Stimulated activated CD4-positive, alpha-beta T cell treated with anti-CD3 and anti-CD28 coated beads, Interleukin-2, amount 100 ng/mL, for 24 hours (primary cell): ENCODE measurements around the gene DNAL1.

Experiments
- DNase-seq, 2 donors: peaks; one replicate each; pipeline ENCODE4 v3.0.0-alpha.2; 2020

Gene DNAL1

DNA sequence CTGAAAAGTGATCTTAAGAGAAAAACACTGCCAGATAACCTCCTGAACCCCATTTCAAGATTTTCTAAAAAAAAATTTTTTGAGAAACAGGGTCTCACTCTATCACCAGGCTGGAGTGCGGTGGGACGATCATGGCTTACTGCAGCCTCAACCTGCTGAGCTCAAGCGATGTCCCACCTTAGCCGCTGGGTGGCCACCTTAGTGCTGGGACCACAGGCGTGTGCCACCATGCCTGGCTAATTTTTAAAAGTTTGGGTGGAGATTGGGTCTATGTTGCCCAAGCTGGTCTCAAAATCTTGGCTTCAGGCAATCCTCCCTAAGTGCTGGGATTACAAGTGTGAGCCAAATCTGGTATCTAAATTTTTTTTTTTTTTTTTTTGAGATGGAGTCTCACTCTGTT lies 66.0 kb downstream of the DNAL1 start:
- no peak for DNase-seq

DNA sequence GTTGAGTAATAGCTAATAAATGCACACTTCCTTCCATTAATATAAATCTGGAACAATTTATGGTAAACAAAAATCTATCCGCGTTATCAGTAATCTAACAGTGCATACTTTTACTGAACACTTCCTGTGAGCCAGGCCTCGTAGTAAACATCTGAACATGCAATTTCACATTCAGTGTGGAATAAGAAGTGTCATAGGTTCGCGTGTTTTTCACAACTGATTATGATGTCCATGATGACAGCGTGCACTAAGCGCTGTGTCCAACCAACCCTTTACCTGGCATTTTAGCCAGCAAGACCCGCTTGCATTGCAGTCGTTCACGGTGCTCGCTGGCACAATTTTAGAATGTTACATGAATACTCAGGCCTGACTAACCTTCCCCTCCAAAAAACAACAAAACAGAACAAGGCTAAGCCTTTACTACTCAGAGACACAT lies 67.3 kb downstream of the DNAL1 start:
- DNase-seq, result peak in 1 of 2 donors; percentile 20

DNA sequence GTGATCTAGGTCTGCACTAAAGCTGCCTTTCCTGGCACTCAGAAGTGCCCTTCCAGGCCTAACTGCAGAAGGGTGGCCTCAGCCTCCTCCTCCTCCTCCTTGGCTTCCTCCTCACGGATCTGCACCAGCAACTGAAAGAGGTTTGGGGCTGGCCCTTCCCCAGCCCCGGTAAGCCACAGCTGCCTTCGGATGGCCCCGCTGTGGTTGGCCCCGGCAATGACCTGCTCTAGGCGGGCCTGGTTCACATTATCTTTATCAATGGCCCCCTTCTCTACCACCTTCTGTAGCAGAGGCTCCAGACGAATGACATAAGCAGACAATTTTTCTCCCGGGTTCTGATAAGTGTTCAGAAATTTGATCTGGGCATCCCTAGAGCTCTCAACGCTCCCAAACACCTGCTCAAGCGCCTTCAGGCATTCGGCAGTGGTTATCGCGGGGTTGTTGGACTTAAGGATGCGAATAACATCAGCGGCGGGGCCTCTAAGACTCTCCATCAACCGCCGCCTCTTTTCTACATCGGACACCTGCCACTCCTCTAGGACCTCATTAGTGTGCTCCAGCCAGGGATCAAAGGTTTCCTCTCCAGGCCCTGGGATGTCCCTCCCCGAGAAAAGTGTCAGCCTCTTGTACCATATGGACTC lies 67.9 kb downstream of the DNAL1 start:
- peak; percentile 48 to 61 for DNase-seq

DNA sequence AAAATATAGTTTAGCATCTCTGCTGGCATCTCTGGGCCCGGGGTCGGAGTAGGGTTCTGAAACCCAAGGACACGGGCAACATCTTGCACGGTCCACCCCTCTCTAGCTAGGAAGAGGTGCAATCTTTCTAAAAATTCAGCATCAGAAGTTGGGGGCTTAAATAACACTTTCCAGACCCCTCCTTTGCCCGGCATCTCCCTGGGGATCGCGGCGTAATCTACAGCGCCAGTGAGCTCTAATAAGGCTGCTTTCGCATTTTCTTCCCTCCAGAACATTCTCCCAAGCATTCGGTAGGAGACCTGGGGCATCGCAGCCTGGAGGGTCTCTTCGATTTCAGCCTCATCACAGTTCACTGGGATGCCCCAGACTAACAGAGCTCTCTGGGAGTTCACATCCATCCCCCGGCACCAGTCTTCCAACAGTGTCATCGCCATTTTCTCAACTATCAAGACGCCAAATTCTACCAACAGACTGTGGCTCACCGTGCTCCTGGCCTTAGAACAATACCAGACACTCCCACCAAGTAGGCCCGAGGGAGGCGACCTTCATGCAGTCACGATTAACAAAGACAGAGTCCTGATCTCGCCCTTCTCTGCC lies 68.5 kb downstream of the DNAL1 start:
- DNase-seq, result no peak

DNA sequence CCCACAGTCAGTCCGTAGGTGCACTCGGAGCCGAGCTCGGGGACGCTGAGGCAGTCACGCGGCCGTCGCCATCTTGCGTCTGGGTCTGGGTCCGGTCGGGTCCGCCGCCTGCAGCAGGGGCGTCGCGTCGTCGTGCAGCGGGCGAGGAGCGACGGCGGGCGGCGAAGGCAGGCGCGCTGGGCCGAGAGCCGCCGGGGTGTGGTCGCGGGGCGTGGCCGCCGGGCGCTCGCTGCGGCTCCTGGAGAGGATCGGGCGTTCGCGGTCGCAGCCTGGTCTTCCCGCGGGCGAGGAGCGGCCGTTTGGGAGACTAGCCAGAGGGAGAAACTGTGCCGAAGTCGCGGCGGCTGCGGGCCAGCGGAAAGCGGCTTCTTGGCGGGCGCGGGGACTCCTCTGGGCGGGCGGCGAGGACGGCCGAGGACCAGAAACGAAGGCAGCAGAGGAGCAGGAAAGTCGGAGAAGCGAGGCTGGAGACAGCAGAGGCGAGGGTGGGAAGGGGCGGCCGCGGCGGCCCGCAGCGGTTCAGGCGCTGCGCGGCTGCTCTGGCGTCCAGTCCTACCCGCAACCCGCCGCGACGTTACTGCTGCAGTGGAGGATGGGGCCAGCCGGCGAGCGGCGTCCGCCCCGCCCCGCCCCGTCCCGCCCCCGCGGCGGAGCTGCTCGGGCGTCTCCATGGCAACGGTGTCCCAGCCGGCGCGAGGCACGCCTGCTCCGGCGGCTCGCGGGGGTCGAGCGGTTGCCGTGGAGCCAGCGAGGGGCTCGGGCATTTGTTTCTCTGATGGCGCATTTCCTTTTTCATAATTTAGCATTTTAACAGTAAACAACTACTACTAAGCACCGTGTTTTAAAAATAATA lies 69.2 kb downstream of the DNAL1 start, which contains the start of gene PNMA1:
Gene PNMA1 (minus strand): TSS at position 582 of the 853 bp plus-strand sequence. CDS start 745 bp downstream, outside the sequence.
- DNase-seq, result peak; percentile 87 to 90

DNA sequence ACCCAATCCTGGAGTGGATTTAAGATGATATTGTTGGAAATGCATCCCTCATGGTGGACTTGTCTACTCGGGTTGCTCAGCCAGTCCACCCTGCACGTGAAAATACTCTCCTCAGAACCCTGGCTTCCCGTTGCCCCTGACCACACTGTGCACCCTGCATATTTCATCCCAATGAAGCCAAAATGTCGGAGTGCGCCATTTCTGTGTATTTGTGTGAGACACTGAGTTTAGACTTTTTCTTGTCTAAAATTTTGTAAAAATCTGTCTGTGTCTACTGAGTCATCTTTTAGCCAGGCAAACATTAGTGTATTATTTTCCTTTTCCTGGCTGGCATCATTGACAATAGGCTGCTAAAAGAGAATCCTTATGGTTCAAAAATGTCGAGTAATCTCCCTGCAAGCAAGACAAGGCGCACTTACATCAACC lies 69.9 kb downstream of the DNAL1 start:
- DNase-seq, result no peak

DNA sequence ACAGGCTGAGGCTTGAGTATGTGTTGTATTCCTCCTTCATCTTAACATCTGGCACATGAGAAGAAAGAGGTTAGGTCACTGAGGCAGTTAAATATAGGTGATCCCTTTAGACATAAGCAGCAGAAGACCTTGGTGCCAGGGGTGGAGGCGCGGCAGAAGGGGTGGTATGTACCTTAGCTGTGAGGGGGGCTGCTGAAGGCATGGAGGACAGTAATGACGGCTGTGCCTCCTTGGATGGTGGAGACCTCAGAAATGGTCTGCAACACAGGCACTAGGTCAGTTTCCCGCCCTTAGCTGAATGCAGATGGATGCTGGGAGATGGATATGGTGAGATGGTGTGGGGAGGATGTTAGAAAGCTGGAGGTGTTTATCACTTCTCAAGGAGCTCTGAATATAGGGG lies 70.9 kb downstream of the DNAL1 start:
- no peak for DNase-seq

DNA sequence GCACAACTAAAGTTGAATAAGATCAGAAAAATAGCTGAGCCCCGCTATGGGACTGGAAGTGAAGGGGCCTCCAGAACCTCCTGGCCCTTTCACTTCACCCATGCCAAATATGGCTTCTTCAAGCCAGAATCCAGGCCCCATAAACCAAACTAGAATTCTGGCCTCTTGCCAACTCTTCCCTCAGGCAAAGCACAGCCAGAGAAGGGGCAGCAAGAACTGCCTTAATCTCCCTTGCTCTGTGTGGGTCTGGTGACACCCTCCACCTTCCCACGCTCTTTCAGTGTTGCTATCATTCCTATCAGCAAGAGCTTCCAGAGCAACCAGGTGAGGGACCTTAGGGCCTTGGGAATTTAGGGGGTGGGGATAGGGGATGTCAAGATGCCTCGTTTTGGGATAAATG lies 72.5 kb downstream of the DNAL1 start:
- no peak for DNase-seq

DNA sequence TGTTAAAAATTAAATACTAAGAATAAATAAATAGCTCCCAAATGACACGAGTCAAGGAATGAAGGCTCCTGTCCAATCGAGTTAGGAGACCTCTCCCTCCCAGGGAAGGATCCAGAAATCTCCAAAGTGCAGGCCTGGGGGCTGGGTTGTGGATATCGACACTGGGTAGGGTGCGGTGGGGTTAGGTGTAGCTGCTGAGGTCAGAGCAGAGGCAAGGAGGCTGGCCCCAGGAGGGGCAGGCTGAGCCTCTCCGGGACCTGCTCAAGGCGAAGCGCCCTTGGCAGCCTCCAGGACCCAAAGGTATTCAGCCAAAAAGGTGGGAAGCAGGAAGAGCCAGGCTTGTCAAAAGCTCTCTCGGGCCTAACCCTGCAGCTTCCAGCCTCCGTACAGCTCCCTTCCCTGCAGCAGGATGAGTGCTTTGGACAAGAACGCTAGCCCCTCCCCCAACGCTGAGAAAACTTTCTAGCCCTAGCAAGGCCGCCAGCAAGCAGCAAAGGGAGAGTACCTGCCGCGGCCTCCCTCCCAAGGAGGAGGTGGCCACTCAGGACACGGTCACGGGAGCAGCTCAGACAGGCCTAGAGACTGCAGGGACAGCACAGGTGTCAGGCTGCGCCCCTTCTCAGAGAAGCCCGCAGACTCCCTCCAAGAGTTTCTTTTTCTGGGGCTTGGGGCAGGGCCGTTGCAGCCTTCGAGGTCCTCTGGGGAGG lies 73.1 kb downstream of the DNAL1 start:
- DNase-seq, result no peak

DNA sequence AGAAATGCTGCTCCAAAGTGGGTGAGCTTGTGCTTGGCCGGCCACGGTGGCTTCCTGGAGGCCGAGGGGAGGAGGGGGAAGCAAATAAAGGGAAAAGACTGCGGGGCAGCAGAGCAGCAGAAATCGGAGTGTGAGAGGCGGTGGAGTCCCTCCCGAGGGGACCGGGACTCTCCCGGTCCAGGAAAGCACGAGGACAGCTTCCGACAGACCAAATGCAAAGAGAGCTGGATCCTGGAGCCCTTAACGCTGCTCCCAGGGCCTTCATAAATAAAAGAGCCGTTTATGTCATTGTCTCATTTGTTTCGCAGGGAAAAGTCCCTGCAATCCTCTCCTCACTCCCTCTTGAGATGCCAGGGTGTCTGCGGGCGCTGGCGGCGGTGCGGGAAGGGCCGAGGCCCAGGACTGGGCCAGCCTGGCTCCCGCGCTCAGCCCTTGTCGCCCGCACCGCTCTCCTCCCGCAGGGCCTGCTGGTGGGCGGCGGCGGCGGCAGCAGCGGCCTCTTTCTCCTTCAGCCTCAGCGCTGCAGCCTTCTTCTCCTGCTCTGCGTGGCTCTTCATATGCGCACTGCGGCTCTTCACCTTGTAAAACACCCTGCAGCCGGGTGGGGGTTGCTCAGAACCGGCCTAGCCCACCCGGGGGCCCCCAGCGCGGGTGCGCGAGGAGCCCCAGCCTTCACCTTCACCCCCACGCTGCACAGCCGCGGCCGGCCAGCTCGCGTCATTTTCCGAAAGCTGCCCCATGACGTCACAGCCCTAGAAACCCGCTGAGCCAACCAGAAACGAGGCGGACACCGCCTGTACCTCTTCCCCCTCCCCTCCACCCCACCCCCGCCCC lies 73.8 kb downstream of the DNAL1 start:
- DNase-seq, result no peak

DNA sequence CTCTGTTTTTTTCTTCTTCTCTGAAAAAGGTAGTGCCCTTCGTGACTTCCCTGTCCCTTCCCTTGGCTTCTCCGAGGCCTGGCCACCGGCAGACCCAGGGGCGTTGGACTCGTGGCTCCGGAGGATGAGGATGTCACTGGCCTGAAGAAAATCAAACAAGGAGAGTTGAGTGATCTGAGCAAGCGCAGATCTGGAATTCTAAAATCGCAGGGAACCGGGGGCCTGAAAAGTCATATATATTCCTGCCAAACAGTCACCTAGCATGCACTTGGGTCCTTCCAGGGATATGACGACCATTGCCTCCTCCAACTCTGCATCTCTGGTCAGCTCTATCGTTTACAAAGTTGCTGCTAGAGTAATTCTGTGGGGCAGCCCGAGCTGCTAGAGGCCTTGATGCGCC lies 74.6 kb downstream of the DNAL1 start:
- no peak for DNase-seq

DNA sequence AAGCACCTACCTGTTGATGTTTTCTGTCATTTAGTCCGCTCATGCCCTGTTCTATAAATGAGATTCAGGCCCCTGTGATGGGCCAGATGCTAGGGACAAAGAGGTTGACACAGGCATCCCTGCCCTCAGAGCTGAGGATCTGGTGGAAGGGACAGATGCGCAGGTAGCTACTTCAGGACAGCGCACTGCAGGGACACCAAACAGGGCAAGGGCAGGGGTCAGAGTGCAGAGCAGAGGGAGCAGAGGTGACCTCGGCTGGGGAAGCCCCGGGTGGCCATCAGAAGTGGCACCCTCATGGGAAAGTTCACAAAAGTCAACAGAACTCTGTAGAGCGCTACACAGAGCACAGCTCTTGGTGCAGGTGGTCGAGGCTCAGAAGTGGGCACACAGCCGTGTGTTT lies 75.0 kb downstream of the DNAL1 start:
- DNase-seq, result no peak

DNA sequence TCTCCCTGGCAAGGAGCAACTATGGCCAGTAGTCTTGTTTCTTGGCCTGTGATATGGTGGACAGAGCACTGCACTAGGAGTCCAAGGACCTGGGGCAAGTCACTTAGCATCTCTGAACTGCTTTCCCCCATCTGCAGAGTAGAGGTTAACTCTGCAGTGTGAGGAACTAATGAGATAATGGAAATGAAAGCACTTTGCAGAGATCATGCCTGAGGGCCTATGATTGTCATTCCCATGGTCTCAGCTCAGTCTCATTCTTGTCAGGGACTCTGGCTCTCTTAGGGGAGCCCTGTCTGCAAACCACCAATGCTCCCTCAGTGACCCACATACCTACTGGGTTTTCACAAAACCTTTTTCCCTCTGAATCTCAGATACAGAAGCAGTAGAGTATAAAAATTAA lies 75.8 kb downstream of the DNAL1 start:
- no peak for DNase-seq

DNA sequence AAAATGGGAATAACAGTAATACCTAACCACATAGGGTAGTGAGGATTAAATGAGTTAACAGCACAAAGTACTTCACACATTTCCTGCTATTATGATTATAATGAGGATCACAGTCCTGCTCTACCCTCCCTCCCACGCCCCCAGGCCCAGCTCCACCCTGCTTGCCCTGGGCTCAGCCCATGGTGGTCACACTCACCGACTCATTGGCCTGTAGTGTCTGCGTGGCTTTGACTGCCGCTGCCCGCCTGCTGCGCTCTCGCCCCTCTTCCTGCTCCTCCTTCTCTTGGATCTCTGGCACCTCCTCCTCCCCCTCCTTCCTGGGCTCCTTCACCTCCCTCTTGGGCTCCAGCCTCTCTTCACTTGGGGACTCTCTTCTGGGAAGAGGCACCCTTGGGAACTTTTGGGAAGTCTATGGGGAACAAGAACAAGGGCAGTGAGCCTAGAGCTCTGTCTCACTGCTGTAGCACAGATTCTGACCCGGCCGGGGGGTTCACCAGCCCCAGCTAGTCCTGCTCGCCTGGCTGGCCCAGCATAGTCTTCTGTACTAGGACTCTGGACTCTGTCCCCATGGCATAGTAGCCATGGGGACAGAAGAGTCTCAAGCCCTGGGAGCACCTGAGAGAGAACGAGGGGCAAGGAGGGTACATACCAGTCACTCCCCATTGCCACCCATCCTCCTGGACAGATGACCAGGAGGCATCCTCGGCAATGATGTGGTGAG lies 76.5 kb downstream of the DNAL1 start:
- DNase-seq, result no peak

DNA sequence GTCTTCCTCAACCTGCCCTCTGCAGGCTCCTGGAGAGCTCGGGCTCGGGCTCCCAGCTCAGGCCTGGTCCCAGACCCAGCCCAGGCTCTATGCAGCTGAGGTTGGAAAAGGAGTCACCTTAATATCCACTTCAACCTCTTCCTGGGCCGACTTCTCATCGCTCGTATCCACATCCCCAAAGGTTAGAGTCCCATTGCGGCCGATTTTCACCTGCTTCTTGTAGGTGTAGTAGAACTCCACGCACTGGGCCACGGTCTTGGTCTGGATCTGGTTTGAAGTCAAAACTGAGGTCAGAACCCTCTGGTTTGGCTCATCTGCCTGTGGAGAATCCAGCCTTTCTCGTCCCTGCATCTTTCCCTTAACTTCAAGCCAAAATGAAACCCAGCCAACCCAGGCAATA lies 77.8 kb downstream of the DNAL1 start:
- no peak for DNase-seq

DNA sequence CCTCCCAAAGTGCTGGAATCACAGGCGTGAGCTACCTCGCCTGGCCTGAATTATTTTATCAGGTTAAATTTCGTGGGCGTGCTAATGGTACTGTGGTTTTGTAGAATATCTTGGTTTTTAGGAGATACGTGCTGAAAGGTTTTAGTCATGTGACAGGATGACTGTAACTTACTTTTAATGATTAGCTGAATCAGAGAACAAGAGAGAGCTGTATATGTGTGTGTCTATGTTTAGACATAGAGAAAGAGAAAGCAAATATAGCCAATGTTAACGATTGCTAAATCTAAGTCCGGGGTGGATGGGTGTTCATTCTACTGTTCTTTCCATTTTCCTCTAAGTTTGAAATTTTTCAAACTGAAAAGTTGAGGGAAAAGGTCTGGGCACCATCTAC lies 78.6 kb downstream of the DNAL1 start:
- no peak for DNase-seq

DNA sequence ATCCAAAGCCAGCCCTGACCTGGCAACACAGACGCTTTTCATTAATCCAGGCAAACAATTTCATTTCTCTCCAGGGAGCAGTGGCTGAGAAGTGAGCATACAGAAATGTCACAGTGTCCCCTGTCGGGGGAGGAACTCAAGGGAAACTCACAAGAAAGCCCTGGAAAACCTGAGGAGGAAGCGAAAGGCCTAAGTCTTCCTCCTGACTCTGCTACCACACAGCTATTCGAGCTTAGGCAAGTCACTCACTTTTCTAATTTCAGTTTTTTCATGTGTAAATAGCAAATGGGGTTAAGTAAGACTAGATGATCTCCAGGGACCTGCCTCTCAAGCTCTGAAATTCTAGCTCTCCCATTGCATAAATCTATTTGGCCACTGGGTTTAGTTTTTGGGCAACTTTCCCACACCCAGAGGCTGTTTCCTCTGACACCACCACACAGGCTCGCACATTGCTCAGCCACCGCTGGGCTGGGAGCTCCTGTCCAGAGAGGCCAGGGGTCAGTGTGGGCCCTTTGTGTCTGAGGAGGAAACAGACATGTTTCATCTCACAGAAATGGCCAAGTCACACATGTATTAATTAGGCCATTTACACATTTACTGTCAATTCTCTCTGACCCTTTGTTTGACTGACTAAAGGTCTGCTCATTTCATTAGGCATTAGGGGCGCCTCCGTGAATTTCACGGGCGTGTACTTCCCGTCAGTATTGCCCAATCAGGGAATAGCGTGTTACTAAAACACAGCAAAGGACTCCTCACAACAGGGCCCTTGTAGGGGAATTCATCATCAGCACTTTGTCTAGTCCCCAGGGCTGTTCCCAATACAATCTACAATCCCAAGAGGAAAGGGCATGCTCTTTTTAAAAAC lies 79.2 kb downstream of the DNAL1 start:
- no peak for DNase-seq

DNA sequence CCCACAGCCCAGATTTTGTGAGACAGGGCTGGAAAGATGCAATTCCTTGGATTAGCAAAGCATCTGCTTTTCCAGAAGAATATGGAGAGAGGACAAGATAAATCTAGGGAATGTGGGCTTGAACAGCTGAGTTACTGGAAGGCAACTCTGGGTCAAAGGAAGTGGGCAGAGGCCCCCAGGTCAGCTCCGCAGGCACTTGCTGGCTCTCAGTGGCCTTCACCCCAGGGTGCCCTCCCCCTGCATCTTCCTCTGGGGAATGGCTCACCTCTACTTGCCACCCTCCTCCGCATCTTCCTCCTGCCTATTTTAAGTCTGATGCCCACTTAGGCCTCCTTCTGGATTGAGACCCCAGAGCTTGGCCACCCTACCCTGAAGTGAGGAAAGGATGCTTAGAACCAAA lies 79.9 kb downstream of the DNAL1 start:
- DNase-seq, result no peak

DNA sequence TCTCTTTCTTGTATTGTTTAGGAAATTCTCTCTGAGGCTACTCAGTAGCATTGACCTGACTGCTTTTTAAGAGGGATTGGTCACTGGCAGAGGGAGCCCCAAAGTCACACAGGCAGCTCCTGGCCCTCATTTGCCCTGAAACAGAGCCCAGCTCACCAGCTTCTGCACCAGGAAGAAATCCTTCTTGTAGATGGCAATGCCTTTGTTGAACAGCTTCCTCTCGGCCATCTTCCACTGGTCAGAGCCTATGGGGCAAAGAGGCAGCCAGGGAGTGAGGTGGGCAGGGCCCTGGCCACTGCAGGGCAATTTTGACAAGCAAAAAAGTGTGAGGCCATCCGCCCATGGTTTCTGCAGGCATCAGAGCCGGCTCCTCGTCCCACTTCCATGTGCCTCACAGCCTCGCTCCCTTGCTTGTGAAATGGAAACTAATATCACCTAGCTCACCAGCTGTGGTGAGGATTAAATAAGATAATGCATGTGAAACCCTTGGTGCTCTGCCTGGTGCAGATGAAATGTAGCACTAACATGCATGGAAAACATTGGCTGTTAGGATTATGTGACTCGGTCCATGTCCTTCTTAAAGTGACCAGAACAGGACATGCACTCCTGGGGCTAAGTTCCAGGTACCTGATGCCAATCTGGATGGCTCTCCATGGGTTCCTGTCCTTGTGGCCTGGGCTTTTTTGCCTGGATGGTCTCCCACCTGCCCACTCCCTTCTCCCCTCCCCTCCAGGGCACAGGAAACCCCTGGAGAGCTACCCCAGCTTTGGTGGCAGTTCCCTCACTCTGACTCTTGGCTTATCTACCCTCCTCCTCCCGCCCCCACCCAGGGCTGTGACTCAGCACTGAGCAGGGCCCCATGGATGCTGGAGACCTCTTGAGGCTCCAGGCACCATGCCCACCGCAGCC lies 80.6 kb downstream of the DNAL1 start:
- DNase-seq, result no peak
